NCI-H1105 treated with DMSO at 0.1 percent for 48 hours (cell line): ENCODE data around the gene SIK2.
"Not testable (repeated sequence)": the region's sequence is repeated elsewhere in the genome, so short reads cannot be mapped to it uniquely, and the experiment has no call there.

Experiments used
- DNase-seq: peaks from one replicate; lab custom pipeline; 2025; lab: John Stamatoyannopoulos, UW

SIK2 gene

DNA sequence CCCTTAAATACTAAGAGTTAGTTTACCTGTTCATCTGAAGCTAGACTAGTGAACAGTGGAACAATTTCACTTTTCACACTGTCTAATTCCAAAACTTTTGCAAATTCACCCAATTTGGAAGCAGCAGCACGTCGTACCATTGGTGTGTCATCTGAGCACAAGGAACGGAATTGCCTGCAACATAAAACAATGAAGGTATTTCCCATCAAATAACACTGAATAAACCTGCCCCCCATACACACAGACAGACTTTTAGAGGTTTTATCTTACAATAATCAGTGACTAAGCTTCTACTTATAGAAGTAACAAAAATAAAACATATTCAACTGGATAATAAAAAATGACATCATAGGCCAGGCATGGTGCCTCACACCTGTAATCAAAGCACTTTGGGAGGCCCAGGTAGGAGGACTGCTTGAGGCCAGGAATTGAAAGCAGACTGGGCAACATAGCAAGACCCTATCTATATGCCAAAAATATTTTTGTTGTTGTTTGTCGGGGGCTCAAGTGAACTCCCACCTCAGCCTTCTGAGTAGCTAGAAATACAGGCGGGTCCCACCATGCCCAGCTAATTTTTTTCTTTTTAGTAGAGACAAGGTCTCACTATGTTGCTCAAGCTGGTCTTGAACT lies 157.6 kb downstream of the SIK2 start:
- no peak for DNase-seq

GRCh38 chr11:111761036-111761435 lies 158.8 kb downstream of the SIK2 start:
- DNase-seq: no peak

- no peak for DNase-seq
These were observed 160.3 kb downstream of the SIK2 start for GRCh38 chr11:111762526-111762925.

- DNase-seq: no peak
These were observed 160.9 kb downstream of the SIK2 start for GRCh38 chr11:111762981-111763643.

GRCh38 chr11:111764621-111765020 lies 162.4 kb downstream of the SIK2 start:
- no peak for DNase-seq

DNA sequence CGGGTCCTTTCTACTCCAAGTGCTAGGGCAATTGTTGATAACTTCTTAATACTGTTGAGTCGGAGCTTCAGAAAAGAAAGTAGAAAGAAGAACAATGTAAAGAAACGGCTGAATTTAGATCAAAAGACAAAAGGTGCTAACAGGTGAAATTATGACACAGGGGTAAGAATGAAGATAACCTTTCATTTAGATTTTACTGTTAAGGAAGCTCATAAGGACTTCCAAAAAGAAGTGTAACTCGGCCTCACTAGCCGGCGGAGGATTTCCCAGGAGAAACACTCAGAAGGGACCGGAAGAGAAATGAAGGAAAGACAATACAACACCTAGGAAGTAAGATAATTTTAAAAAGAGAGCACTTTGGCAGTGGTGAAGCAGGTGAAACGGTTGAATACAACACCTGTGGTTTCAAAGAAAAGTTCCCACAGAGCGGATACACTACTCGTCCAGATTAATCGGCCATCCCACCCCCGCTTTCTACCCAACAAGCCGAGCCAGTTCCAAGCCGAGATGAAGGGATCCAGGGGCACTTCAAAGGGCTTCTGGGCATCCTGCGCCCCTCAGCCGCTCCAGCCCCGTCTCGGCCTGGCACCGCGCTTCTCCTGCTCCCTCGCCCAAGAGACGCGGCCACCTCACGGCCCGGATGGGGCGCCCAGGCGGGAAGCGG lies 163.2 kb downstream of the SIK2 start:
- DNase-seq: peak; percentile 16

DNA sequence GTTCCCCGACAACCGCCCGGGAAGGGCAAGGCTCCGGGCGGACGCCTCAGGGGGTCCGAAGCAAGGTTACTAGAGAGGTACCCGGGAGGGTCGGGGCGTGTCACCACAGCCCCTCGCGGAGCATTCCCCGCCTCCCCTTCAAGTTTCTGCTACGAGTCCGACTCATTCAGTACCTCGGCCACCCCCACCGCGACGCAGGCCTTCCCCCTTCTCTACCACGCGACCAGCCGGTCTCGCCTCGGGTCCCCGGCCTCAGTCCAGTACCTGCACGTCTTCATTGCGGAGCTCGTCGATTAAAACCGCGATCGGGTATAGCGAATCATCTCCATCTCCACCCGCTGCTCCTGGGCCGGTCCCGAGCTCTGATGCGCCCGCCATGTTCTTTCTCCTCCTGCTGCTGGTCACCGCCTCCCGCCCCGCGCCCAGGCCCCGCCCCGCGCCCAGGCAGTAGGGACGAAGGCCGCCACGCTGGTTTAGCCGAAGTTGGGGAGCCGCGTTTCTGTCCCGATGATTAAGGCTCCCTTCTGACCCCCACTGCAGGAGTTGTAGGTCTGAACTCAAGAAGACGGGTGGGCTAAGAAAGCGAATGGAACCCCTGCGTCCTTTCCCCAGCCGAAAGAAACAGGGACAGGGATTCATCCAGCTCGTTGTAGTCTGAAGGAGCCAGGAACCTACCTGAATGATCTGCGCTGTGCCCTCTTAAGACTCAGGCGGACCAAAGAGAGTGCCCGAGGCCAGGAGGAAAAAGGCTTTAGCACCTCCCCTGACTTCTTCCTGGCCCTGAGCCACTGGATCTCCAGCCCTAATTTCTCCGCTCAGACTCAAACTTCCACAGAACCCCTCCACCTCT lies 164.0 kb downstream of the SIK2 start, which contains the start of gene PPP2R1B:
Gene PPP2R1B, minus strand, starts transcription at position 406 of the 850 bp plus-strand sequence. Its CDS starts 28 bp downstream, at position 378.
- peak; percentile 80 for DNase-seq

DNA sequence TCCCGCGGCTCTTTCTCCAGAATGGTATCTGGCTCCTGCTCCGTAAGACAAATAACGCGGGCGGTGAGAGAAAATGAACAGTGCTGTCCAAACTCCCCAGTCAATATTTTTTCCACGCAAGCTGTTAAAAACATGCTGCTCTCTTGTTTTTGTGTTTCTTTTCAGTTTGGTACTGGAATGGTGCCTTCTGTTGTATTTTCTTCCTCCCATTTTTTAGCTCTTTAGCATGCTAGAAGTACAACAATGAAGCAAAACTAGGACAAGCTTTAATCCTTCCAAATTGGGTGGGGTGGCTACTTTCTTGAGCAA lies 164.5 kb downstream of the SIK2 start:
- no peak for DNase-seq

- DNase-seq: peak; percentile 18
These were observed 168.4 kb downstream of the SIK2 start for GRCh38 chr11:111770581-111771134.

DNA sequence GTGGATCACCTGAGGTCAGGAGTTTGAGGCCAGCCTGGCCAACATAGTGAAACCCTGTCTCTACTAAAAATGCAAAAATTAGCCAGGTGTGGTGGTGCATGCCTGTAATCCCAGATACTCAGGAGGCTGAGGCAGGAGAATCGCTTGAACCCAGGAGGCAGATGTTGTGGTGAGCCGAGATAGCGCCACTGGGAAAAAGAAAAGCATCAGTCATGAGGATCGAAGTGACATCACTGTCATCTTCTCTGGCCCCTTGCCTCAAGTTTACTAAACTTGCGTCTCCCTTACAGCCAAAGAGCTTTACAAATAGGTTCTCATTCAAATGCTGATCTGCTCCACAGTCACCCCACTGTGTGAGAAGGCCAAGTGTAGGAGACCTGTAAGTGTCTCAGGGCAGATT lies 169.0 kb downstream of the SIK2 start:
- DNase-seq: not testable (repeated sequence)

DNA sequence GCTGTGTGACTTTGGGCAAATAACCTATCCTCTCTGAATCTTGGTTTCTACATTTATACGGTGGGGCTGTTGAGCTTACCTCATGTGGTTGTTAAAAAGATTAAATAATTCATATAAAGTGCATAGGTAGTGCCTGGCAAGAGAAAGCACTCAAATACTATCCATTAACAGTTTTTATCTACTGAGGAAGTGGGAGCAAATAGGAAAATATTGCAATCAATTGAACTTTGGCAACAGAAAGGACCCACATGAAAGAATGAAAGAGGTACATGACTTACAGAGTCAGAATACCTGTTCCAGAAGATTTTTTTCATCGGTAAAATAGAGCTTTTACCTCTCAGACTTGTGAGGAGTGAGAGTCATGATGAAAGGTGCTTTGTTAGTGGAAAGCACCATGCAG lies 170.3 kb downstream of the SIK2 start:
- DNase-seq: no peak

DNA sequence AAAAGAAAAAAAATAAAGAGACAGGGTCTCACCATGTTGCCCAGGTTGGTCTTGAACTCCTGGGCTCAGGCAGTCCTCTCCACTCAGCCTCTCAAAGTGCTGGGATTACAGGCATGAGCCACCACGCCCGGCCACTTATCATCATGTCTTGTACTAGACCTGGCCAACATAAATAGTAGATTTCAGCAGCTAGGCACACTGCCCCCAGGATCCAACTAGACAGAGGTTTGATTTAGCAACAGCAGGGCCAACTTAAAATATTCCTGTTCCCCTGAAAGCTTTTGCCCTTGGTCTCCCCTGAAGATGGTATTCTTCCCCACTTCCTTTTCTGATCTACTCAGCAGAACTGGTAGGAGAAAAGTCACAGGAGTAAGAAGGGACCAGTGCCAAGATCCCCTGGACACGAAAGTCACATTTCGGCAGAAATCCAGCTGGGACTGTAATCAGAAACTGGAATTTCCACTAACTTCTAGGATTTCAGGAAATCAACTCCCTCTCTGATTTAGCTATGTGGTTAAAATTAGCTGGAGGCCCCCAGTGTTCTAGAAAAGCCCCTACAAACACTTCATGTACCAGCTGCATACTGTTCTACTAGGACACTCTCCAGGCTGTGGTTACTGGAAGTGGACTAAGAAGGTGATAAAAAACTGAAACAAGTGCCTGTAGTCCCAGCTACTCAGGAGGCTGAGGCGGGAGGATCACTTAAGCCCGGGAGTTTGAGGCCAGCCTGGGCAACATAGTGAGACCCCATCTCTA lies 172.9 kb downstream of the SIK2 start:
- DNase-seq: no peak

DNA sequence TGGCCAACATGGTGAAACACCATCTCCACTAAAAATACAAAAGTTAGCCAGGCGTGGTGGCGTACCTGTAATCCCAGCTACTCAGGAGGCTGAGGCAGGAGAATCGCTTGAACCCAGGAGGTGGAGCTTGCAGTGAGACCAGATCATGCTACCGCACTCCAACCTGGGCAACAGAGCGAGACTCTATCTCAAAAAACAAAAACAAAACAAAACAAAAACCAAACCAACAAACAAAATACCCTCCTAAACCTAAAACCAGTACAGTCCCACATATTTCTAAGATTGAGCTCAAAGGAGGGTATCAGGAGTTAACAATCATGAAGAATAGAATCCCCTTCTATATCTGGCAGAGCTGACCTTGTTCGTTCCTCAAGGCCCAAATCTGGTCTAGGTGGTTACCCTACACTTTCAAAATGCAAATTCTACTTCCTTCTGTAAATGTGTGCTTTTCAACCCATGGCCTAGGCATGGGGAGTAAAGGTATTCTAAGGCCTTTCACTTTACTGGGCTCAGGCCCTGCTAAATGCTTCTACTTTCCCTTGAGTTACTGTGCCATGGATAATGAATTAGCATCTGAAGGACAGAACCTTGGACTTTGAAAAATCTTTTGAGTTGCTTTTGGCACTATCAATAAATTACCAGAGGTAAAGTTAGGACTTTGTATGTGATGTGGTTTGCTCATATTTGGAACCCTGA lies 174.3 kb downstream of the SIK2 start:
- no peak for DNase-seq

- peak; percentile 82 for DNase-seq
These were observed 175.1 kb downstream of the SIK2 start for GRCh38 chr11:111777094-111778046.

DNA sequence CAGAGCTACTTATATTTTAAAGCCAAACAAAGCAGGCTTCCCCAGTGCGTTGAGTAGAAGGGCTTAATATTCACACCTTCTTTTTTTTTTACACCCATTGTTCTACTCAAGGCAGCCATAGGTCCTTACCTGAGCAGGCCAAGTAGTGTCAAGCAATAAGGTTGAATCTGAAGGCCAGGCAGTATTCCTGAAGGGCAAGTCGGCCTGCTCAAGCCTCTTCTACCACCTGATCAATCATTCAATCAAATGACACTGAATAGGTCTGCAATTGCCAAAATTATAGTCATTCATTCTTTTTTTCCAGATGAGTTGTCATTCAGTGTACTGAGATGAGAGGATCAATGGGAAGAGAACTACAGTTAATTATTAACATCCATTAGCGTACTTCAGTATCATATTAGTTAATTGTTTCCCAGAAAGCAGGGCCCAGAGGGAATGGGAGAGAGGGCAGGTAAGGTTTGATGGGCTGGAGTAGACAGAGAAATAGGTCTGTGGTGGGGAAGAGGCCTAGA lies 175.9 kb downstream of the SIK2 start:
- no peak for DNase-seq

DNA sequence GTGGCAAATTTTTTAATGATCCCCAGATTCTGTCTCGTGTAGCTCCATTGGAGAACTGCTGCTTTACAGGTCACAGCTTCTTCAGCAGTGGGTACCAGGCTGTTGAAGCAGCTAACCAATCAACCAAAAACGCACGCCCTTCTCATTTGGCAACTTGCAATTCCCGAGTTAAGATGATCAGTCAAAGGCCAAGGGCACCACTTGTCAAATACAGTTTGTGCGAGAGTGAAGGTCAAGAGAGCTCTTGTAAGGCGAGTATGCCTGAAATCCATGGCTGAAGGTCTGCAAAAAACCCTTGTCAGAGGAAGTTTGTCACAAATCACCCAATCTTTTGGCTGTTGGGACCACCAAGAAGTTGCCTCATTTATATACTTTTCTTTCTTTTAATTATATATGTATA lies 176.9 kb downstream of the SIK2 start:
- DNase-seq: no peak
